PC-3 (cell line): Measurements from ENCODE around the gene PPIC. TPM values are rescaled to one million over a fixed set of nuclear protein-coding genes. Genes with fewer than 3 reads are reported as not detected.
"Not testable (repeated sequence)": the region's sequence is repeated elsewhere in the genome, so short reads cannot be mapped to it uniquely, and the experiment has no call there.

Experiments
- ATAC-seq: fragments of 200-7000 bp; cut with Tn5 transposase; 2 replicates; pipeline ENCODE4 v1.9.1; 2020; ENCODE audit warnings: mild to moderate bottlenecking, moderate library complexity
- BruUV-seq: library from RNA; stranded (reverse); fragments of 400-500 nt; replicated peaks from 2 replicates; lab custom pipeline; 2021; lab: Mats Ljungman, UMichigan
- CTCF ChIA-PET: fragments of 300-600 bp; sonication (Branson Sonifier 250); formaldehyde crosslinking; loops from one replicate; lab custom pipeline; 2022; ENCODE audit warnings: antibody characterized with exemption; lab: Charles Lee
- POLR2A ChIA-PET: fragments of 300-600 bp; sonication (Branson Sonifier 250); formaldehyde crosslinking; loops from one replicate; lab custom pipeline; 2022; ENCODE audit warnings: antibody characterized with exemption; ENCODE audit not compliant: unreplicated experiment; lab: Charles Lee
- DNase-seq: peaks from one replicate; pipeline ENCODE4 v3.0.0-alpha.2; 2015
- H2AFZ ChIP-seq: fragments of 300-600 bp; sonication (generic); 2 replicates; pipeline ENCODE4 v1.6.0; 2016; ENCODE audit warnings: antibody characterized with exemption, low read length
- H3F3A ChIP-seq: fragments of 300-600 bp; sonication (generic); one replicate; pipeline ENCODE4 v1.6.0; 2017; ENCODE audit warnings: antibody characterized with exemption, low read length, control low read depth, mild to moderate bottlenecking; ENCODE audit not compliant: unreplicated experiment
- H3K27ac ChIP-seq: fragments of 300-600 bp; sonication (generic); 2 replicates; pipeline ENCODE4 v1.5.1; 2016; ENCODE audit warnings: mild to moderate bottlenecking, low read length
- H3K27me3 ChIP-seq: fragments of 300-600 bp; sonication (generic); 2 replicates; pipeline ENCODE4 v1.6.1; 2016; ENCODE audit warnings: low read length, mixed read lengths
- H3K36me3 ChIP-seq: fragments of 300-600 bp; sonication (generic); 2 replicates; pipeline ENCODE4 v1.6.1; 2016; ENCODE audit warnings: low read depth, mixed run types, low read length, mixed read lengths
- H3K4me1 ChIP-seq: fragments of 300-600 bp; sonication (generic); 2 replicates; pipeline ENCODE4 v1.5.1; 2016; ENCODE audit warnings: low read length; ENCODE audit not compliant: insufficient read depth
- H3K4me2 ChIP-seq: fragments of 300-600 bp; sonication (generic); 2 replicates; pipeline ENCODE4 v1.6.0; 2016; ENCODE audit warnings: low read length
- H3K4me3 ChIP-seq: fragments of 300-600 bp; sonication (generic); 2 replicates; pipeline ENCODE4 v1.5.1; 2016; ENCODE audit warnings: mild to moderate bottlenecking, low read length, mixed read lengths
- H3K79me2 ChIP-seq: fragments of 300-600 bp; sonication (generic); 2 replicates; pipeline ENCODE4 v1.6.1; 2017; ENCODE audit warnings: low read length, mixed read lengths
- H3K9ac ChIP-seq: fragments of 300-600 bp; sonication (generic); 2 replicates; pipeline ENCODE4 v1.6.0; 2016; ENCODE audit warnings: mild to moderate bottlenecking, low read length
- H3K9me2 ChIP-seq: fragments of 300-600 bp; sonication (generic); replicated peaks from 2 replicates; pipeline ENCODE4 v1.6.1; 2016; ENCODE audit warnings: mixed run types, low read length, mixed read lengths
- H3K9me3 ChIP-seq: fragments of 300-600 bp; sonication (generic); 2 replicates; pipeline ENCODE4 v1.6.1; 2016; ENCODE audit warnings: low read length, mixed read lengths
- H4K20me1 ChIP-seq: fragments of 300-600 bp; sonication (generic); 2 replicates; pipeline ENCODE4 v1.6.1; 2016; ENCODE audit warnings: low read length, mixed read lengths
- EZH2 ChIP-seq: fragments of 300-600 bp; sonication (generic); IDR thresholded peaks from one replicate; pipeline ENCODE4 v1.6.1; 2017; ENCODE audit warnings: antibody characterized with exemption, mild to moderate bottlenecking, low read length; ENCODE audit not compliant: unreplicated experiment
- EZH2phosphoT487 ChIP-seq: fragments of 300-600 bp; sonication (generic); IDR thresholded peaks from 2 replicates; pipeline ENCODE4 v1.6.1; 2018; ENCODE audit warnings: mild to moderate bottlenecking, antibody characterized with exemption, low read length, borderline replicate concordance
- intact Hi-C: fragments of 100-400 bp; cut with micrococcal nuclease; formaldehyde crosslinking; loops from 2 replicates; pipeline ENCODE4 v1.9.0; 2023
- total RNA-seq: library from RNA; depleted of rRNA; stranded (reverse); fragments of >200 nt; gene quantifications from 2 replicates; pipeline ENCODE4 v1.2.3, GENCODE V29; 2014
- TF ChIP-seq, protein P1 (sequence below): fragments of 300-600 bp; sonication (generic); conservative IDR thresholded peaks from 2 replicates; pipeline ENCODE4 v1.5.1; 2017; ENCODE audit warnings: antibody characterized with exemption, low read depth, mild to moderate bottlenecking, low read length

PPIC gene
- total RNA-seq, 1 experiment from 2014 or later = 14.6 TPM

DNA sequence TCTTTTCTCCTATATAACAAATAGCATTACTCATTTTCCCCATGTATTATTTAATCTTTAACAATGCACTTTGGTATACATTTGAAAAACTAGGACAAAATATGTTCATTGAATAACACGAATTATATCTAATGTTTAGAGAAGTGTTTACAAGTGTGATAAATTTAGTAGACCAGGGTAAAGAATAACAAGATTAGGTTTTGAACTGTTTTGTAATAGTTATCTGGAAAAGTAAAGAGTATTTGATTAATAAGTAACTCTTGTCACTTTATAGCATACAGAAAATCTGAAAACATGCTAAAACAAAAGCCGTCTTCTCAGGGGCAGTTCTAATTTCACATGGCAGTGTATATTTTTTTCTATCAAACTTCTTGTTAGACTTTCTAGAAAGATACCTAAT lies 58.5 kb downstream of the PPIC start:
- CTCF ChIA-PET = no interaction called here
- no peaks in the 10 kb centered on the region for H3K9me2 ChIP-seq

DNA sequence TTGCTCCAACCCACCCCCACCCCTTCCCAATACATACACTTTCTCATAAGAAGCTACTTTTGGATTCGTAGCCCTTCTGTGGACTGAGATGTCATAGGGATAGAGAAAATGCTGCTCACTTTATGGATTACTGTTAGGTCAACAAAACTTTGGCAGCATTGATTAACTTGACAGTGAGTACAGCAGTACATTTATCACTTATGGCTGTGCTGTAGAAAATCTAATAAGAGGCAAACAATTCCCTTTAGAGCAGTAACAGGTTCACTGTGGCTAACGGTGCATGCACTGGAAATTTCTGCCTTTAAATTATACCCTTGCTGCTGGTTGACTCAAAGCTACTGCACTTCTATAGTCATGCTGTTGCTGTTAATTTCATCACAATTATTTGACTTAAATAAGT lies 59.2 kb downstream of the PPIC start:
- H3K4me1 ChIP-seq = no peaks in the 10 kb centered on the region
- ATAC-seq (no peak), DNase-seq (no peak)
- no peaks in the 10 kb centered on the region for H3K36me3 ChIP-seq
- no peak overlapping the region for H3K4me2 ChIP-seq
- no peak overlapping the region for H3K4me3 ChIP-seq
- H2AFZ ChIP-seq = no peak overlapping the region
- CTCF ChIA-PET = no interaction called here
- no peaks in the 10 kb centered on the region for H3F3A ChIP-seq
- H4K20me1 ChIP-seq = no peaks in the 10 kb centered on the region
- H3K9me3 ChIP-seq = no peaks in the 10 kb centered on the region
- BruUV-seq = no TSS peak
- POLR2A ChIA-PET = no interaction called here
- H3K9ac ChIP-seq = no peak overlapping the region
- H3K27me3 ChIP-seq = no peaks in the 10 kb centered on the region
- TF ChIP-seq, protein P1, sequence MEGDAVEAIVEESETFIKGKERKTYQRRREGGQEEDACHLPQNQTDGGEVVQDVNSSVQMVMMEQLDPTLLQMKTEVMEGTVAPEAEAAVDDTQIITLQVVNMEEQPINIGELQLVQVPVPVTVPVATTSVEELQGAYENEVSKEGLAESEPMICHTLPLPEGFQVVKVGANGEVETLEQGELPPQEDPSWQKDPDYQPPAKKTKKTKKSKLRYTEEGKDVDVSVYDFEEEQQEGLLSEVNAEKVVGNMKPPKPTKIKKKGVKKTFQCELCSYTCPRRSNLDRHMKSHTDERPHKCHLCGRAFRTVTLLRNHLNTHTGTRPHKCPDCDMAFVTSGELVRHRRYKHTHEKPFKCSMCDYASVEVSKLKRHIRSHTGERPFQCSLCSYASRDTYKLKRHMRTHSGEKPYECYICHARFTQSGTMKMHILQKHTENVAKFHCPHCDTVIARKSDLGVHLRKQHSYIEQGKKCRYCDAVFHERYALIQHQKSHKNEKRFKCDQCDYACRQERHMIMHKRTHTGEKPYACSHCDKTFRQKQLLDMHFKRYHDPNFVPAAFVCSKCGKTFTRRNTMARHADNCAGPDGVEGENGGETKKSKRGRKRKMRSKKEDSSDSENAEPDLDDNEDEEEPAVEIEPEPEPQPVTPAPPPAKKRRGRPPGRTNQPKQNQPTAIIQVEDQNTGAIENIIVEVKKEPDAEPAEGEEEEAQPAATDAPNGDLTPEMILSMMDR = no peak
- TF ChIP-seq EZH2phosphoT487 = no peak
- TF ChIP-seq EZH2 = no peak
- no peaks in the 10 kb centered on the region for H3K9me2 ChIP-seq
- H3K27ac ChIP-seq = no peak overlapping the region
- H3K79me2 ChIP-seq = no peaks in the 10 kb centered on the region
- intact Hi-C loops = no loop called here

More for the DNA sequence above, 58.5 kb downstream of the PPIC start:
- H3K27me3 ChIP-seq = no peaks in the 10 kb centered on the region
- no peak for TF ChIP-seq EZH2
- TF ChIP-seq, protein P1 = no peak
- DNase-seq (no peak), ATAC-seq (no peak)
- no TSS peak for BruUV-seq
- no peaks in the 10 kb centered on the region for H3K9me3 ChIP-seq
- POLR2A ChIA-PET = no interaction called here
- H3K4me2 ChIP-seq = no peak overlapping the region
- no peaks in the 10 kb centered on the region for H3F3A ChIP-seq
- no peaks in the 10 kb centered on the region for H3K79me2 ChIP-seq
- H3K4me3 ChIP-seq = no peak overlapping the region
- no peaks in the 10 kb centered on the region for H3K4me1 ChIP-seq
- no peak overlapping the region for H3K27ac ChIP-seq
- no peaks in the 10 kb centered on the region for H4K20me1 ChIP-seq
- H2AFZ ChIP-seq = no peak overlapping the region
- no peaks in the 10 kb centered on the region for H3K36me3 ChIP-seq
- H3K9ac ChIP-seq = no peak overlapping the region
- intact Hi-C loops = no loop called here

DNA sequence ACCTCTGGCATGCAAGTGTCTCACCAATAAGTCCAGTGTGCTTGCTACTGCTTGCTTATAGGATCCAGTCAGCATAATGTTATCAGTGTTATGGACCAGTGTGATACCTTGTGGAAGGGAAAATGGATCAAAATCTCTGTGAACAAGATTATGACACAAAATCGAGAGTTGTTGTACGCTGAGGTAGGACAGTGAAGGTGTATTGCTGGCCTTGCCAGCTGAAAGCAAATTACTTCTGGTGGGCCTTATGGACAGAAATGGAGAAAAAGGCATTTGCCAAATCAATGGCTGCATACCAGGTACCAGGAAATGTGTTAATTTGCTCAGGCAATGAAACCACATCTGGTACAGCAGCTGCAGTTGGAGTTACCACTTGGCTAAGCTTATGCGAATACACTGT lies 62.3 kb downstream of the PPIC start:
- H3K9me2 ChIP-seq, CTCF ChIA-PET, H3K79me2 ChIP-seq, H2AFZ ChIP-seq, H3K36me3 ChIP-seq, H4K20me1 ChIP-seq, H3K4me2 ChIP-seq, H3K9ac ChIP-seq, BruUV-seq, DNase-seq, H3K27me3 ChIP-seq, POLR2A ChIA-PET, H3K27ac ChIP-seq, intact Hi-C loops, ATAC-seq, H3K4me1 ChIP-seq, H3F3A ChIP-seq, H3K4me3 ChIP-seq, H3K9me3 ChIP-seq: not testable (repeated sequence)

DNA sequence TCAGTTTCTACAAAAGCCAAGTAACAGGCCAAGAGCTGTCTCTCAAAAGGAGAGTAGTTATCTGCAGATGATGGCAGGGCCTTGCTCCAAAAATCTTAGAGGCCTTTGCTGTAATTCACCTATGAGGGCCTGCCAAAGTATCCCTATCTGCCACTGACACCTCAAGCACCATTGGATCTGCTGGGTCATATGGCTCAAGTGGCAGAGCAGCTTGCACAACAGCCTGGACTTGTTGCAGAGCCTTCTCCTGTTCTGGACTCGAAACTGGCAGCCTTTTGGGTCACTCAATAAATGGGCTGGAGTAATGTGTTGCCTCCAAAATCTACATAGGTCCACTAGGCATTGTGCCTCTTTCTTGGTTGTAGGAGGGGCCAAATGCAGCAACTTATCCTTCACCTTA lies 62.8 kb downstream of the PPIC start:
- H2AFZ ChIP-seq, H3K9me2 ChIP-seq, H3K4me2 ChIP-seq, H3K9ac ChIP-seq, H3K36me3 ChIP-seq, H3K4me1 ChIP-seq, ATAC-seq, H4K20me1 ChIP-seq, H3F3A ChIP-seq, H3K27ac ChIP-seq, H3K9me3 ChIP-seq, CTCF ChIA-PET, POLR2A ChIA-PET, H3K27me3 ChIP-seq, intact Hi-C loops, DNase-seq, BruUV-seq, H3K4me3 ChIP-seq, H3K79me2 ChIP-seq: not testable (repeated sequence)
